Fibroblast of the aortic adventitia (primary cell): Measurements from ENCODE around the gene RAB17. TPM values are rescaled to one million over a fixed set of nuclear protein-coding genes. Genes with fewer than 3 reads are reported as not detected.

Experiments
- DNase-seq: peaks from one replicate; pipeline ENCODE4 v3.0.0-alpha.2; 2010; ENCODE audit warnings: low read depth
- H3K4me3 ChIP-seq: 2 replicates; pipeline ENCODE4 v1.5.1; 2011; ENCODE audit warnings: low read depth, mild to moderate bottlenecking, control low read depth, low read length, moderate library complexity
- CTCF ChIP-seq: IDR thresholded peaks from 2 replicates; pipeline ENCODE4 v1.5.1; 2011; ENCODE audit warnings: mild to moderate bottlenecking, low read length, control low read depth, inconsistent platforms; ENCODE audit not compliant: insufficient read depth
- total RNA-seq: library from RNA; depleted of rRNA; stranded (reverse); fragments of >200 nt; gene quantifications from 2 replicates; pipeline ENCODE4 v1.2.3, GENCODE V29; 2012; ENCODE audit warnings: low replicate concordance

RAB17 gene
- total RNA-seq, 1 donor: 0.54 TPM

DNA sequence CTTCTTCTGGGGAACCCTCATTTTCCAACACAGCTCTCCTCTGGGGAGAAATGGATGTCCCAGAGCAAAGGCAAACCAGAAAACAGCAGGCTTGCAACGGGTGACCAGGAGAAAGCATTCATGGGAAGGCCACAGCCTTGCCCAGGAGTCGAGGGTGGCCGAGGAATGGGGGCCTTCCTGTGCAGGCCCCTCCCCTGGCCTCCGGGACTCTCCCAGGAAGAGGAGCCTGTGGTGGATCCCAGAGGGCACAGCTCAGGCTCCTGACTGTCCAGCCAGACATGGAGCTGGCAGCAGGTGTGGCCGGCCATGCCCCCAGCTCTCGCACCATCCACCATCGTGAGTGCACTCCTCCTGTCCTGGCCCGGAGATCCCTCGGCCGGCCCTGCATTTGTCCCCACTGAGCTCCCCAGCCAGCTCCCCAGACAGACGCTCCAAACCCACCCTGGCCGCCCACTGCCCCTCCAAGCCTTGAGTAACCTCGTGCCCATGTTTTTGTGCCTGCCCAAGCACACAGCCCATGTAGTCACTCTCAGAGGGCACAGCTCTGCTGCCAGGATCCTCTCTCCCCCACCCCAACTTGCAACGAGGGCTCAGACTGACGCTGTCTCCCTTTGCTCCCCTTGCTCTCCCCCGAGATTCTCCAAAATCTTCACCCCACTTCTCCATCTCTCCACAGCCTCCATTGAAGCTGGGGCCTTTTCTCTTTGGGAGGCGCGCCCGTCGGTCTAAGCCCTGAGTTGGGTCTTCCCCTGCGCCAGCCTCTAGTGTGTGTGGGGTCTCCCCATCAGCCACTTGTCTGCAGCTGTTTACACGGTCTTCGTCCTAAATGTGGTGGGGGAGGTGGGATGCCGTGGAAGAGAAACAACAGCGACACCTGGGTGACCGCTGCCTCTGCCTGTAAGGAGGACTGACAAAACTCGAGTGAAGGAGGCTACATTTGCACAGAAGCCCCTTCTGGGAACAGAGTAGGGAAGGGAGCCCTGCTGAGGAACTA is 14.4 kb downstream of the RAB17 start:
- no peak for TF ChIP-seq CTCF
- DNase-seq: no peak
- no peak overlapping the region for H3K4me3 ChIP-seq

DNA sequence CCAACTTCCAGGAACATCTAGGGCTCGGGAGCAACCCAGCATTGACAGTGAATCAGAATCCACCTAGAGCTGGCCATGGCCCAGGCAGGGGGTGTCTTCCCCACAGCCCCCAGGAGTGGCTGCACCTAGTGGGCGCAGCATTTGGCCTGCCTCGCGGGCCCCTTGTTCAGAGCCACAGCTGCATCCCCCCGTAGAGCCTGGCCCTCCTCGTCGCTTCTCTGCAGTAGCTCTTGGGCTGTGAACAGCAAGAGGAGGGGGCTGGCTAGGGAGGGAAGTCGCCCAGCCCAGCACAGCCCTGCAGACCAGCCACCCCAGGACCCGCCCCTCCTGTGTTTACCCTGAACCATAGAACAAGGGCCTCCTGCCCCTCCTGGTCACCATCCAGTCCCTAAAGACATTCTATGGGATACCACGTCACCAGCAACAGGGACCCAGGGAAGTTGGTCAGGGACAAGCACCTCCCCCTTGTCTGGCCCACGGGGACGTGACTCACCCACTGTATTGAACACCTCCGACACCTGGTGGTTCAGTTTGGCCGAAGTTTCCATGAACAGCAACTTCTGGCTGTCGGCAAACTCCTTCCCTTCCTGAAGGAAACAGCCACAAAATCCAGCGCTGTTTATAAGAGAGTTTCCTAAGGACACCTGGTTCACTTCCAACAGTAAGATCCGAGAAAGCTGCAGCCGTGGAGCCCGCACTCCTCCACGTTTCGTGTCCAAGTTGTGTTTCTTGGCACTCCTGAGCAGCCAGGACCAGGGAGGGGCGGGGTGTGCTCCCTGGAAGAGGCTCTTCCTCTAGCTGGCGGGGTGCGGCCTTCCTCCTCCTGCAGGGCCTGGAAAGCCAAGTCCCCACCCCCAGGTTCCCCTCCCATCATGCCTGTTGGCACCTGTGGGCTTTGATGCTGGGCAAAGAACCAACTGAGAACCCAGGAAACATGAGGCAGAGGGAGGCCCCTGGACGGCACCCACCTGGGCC is 15.4 kb downstream of the RAB17 start:
- no peak overlapping the region for H3K4me3 ChIP-seq
- DNase-seq: peak; percentile 28
- TF ChIP-seq CTCF: no peak

GRCh38 chr2:237574467-237574866 is 16.1 kb downstream of the RAB17 start:
- no peak for TF ChIP-seq CTCF
- no peak for DNase-seq
- no peak overlapping the region for H3K4me3 ChIP-seq

GRCh38 chr2:237573721-237574415 is 16.7 kb downstream of the RAB17 start:
- no peak for DNase-seq
- no peak for TF ChIP-seq CTCF
- H3K4me3 ChIP-seq: no peak overlapping the region

DNA sequence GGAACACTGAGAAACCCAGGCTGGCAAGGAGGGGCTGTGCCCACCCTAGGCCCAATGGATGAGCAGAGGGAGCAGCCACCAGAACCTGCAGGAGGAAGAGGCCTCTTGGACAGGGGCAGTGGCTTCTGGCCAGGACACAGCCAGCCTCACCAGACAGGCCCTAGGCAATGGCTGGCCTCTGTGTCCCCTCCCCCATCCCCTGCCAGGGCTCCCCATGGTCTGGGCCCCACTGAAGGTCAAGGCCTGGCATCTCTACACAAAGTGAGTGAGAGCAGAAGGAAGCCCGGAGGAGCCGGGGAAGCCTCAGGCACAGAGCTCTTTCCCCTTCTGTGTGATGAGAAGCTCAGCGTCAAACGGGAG is 17.8 kb downstream of the RAB17 start:
- TF ChIP-seq CTCF: no peak

GRCh38 chr2:237572021-237572741 is 18.4 kb downstream of the RAB17 start:
- DNase-seq: peak; percentile 83
- TF ChIP-seq CTCF: peak; percentile 76
- H3K4me3 ChIP-seq: no peak overlapping the region

More for the DNA sequence above, 17.8 kb downstream of the RAB17 start:
- no peak overlapping the region for H3K4me3 ChIP-seq
- no peak for DNase-seq
